Immature natural killer cell (primary cell): ENCODE measurements around the gene RPLP2. TPM values are rescaled to one million over a fixed set of nuclear protein-coding genes. Genes with fewer than 3 reads are reported as not detected.
A peak's percentile ranks its signal among the peaks of the same experiment; 100 is the strongest.

Experiments
- DNase-seq, 3 donors: peaks; one replicate each; pipeline ENCODE4 v3.0.0; 2022; ENCODE audit warnings: mixed read lengths in 1 of 3
- H3K27ac Mint-ChIP-seq, 6 donors: one replicate each; pipeline ENCODE4 v1.8.0; 2020; ENCODE audit warnings: mixed read lengths in 6 of 6, mild to moderate bottlenecking in 5 of 6, inconsistent platforms in 4 of 6, moderate library complexity in 3 of 6
- H3K27me3 Mint-ChIP-seq, 3 donors: one replicate each; pipeline ENCODE4 v1.8.0; 2020 to 2021; ENCODE audit warnings: low read depth in 3 of 3, mild to moderate bottlenecking in 3 of 3, mixed read lengths in 3 of 3, moderate library complexity in 3 of 3, inconsistent platforms in 1 of 3
- H3K36me3 Mint-ChIP-seq, 3 donors: one replicate each; pipeline ENCODE4 v1.8.0; 2020; ENCODE audit warnings: mixed read lengths in 3 of 3, inconsistent platforms in 2 of 3, mild to moderate bottlenecking in 2 of 3
- H3K4me1 Mint-ChIP-seq, 2 donors: one replicate each; pipeline ENCODE4 v1.8.0; 2020; ENCODE audit warnings: inconsistent platforms in 2 of 2, mild to moderate bottlenecking in 2 of 2, mixed read lengths in 2 of 2, moderate library complexity in 1 of 2
- H3K4me3 Mint-ChIP-seq, 5 donors: one replicate each; pipeline ENCODE4 v1.8.0; 2020; ENCODE audit warnings: mild to moderate bottlenecking in 5 of 5, mixed read lengths in 5 of 5, inconsistent platforms in 3 of 5, moderate library complexity in 3 of 5
- H3K9me3 Mint-ChIP-seq, 6 donors: one replicate each; pipeline ENCODE4 v1.8.0; 2020; ENCODE audit warnings: mild to moderate bottlenecking in 6 of 6, mixed read lengths in 6 of 6, inconsistent platforms in 4 of 6, moderate library complexity in 3 of 6
- polyA plus RNA-seq, 3 donors: library from polyadenylated mRNA; unstranded; fragments of 300-500 nt; fragmentation: Illumina TruSeq; gene quantifications; one replicate each; pipeline ENCODE4 v1.2.3, GENCODE V29; 2021

Gene RPLP2
- polyA plus RNA-seq, 3 donors from 2014 or later = 640 to 2,076 (median 1,474) TPM

DNA sequence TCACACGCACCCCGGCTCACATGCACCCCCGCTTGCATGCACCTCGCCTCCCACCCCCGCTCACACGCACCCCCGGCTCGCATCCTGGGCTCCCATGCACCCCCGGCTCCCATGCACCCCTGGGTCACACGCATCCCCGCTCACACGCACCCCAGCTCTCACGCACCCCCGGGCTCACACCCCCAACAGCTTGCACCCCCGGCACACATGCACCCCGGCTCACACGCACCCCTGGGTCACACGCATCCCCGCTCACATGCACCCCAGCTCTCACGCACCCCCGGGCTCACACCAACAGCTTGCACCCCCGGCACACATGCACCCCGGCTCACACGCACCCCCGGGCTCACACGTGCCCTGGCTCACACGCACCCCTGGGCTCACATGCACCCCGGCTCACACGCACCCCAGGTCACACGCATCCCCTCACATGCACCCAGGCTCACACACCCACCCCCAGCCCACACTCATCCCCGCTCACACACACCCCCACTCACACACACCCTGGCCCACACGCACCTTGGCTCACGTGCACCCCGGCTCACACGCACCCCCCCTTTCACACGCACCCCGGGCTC is 49.1 kb downstream of the RPLP2 start:
- peaks cover 10 to 14% of the 10 kb centered on the region in 2 donors for H3K4me1 Mint-ChIP-seq

DNA sequence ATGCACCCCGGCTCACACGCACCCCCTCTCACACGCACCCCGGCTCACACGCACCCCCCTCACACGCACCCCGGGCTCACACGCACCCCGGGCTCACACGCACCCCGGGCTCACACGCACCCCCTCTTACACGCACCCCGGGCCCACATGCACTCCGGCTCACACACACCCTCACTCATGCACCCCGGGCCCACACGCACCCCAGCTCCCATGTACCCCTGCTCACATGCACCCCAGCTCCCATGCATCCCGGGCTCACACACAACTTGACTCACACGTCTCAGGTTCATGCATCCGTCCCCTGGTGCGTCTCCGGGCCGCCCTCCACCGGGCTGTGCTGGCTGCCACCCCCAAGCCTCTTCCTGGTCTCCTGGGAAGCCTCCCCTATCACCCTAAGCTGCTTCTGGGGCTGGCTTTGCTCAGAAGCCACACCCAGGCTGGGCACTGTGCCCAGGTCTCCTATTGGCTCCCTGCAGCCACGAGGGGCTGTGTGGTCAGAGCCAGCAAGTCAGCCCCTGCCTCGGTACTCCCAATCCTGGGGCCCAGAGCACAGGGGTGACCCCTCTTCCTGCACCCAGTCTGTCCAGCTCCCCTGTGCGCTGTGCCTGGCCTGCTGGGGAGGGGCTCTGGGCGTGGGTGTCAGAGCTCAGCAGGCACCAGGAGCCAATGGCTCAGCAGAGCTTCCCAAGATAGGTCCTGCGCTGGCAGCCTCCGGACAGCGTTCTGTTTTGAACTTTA is 49.8 kb downstream of the RPLP2 start:
- Mint-ChIP-seq H3K9me3 (no peaks in the 10 kb centered on the region), H3K4me1 (peaks cover 10 to 14% of the 10 kb centered on the region in 2 donors)

More for the DNA sequence above, 49.1 kb downstream of the RPLP2 start:
- Mint-ChIP-seq H3K4me3 (no peak overlapping the region), H3K27ac (no peak overlapping the region), H3K36me3 (no peaks in the 10 kb centered on the region), H3K9me3 (no peaks in the 10 kb centered on the region), H3K27me3 (peaks cover 3 to 4% (median 4%) of the 10 kb centered on the region in 3 donors)
- DNase-seq = no peak

DNA sequence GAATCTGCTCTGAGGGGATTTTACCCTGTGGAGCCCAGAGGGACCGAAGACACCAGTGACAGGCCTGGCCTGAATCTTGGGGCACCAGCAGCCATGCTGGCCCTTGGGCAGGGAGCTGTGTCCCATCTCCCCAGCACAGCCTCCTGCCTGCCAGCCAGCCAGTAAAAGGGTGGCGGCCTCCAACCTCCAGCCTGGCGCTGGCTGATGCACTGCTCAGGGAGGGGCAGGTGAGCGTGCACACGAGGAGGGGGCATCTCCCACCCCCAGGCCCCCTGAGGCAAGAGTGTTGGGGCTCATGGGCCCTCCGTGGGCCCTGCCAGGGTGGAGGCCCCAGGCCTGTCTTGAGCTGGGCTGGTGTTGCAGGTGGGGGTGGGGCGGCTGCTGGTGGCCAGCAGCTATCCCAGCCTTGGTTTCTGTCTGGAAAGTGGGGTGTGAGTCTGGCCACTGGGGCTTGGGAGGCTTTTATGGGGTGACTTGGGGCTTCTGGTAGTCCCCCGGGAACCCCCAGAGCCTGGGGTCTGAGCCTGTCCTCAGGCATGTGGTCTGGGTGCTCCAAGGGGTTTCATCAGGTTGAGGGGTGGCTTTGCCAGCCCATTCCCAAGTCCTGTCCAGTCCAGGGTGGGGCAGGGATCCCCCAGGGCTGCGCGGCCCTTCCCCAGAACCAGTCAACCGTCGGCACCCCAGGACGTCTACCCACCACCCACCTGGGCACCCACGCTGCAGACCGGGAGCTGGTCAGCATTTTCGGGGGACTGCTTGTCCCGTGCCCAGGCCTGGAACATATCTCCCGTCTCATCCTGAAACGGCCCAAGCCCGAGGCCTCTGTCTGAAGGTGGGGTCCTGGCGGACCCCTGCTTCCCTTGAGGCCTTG is 50.7 kb downstream of the RPLP2 start:
- Mint-ChIP-seq H3K4me3 (no peak overlapping the region), H3K9me3 (no peaks in the 10 kb centered on the region), H3K4me1 (peaks cover 10 to 14% of the 10 kb centered on the region in 2 donors), H3K27me3 (peaks cover 3 to 4% (median 4%) of the 10 kb centered on the region in 3 donors), H3K27ac (no peak overlapping the region), H3K36me3 (no peaks in the 10 kb centered on the region)
- DNase-seq = no peak

More for the DNA sequence above, 49.8 kb downstream of the RPLP2 start:
- no peak overlapping the region for H3K27ac Mint-ChIP-seq
- peaks cover 3 to 4% (median 4%) of the 10 kb centered on the region in 3 donors for H3K27me3 Mint-ChIP-seq
- no peak overlapping the region for H3K4me3 Mint-ChIP-seq
- DNase-seq = no peak
- H3K36me3 Mint-ChIP-seq = no peaks in the 10 kb centered on the region

DNA sequence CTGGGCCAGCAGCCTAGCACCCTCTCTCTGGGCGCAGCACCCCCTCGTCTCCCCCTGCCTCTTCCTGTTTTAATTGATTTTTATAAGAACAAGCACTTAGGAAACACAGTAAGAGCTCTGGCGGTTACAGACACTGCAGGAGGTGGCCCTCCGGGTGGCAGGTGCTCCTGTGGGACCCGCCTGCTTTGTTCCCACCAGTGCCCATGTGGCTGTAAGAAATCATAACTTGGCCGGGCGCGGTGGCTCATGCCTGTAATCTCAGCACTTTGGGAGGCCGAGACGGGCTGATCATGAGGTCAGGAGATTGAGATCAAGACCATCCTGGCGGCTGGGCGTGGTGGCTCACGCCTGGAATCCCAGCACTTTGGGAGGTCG is 51.3 kb downstream of the RPLP2 start:
- no peak for DNase-seq
- Mint-ChIP-seq H3K9me3 (no peaks in the 10 kb centered on the region), H3K4me1 (peaks cover 10 to 14% of the 10 kb centered on the region in 2 donors)

DNA sequence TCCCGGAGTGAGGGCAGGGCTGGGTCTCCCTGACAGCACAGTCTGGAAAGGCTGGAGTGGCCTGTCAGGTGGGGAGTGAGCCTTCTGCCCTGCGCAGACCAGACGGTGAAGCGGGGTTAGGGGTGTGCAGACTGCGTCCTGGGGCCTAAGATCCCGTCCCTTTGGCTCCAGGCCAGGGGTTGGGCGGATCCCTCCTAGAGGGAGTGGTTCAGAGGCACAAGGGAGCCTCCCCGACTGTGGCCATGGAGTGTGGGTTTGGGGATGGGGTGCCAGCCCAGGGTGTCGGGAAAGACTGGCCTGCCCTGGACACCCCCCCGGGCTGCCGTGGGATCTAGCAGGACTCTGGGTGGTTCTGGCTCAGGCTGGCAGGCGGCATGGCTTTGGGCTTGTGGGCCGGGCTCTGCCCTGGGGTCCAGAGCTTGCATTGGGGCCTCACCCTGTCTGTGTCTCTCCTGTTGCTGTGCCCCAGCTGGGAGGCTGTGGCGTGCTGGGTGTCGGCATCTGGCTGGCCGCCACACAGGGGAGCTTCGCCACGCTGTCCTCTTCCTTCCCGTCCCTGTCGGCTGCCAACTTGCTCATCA is 52.4 kb downstream of the RPLP2 start:
- Mint-ChIP-seq H3K27ac (no peak overlapping the region), H3K4me3 (no peak overlapping the region), H3K4me1 (peaks cover 1 to 4% of the 10 kb centered on the region in 2 donors), H3K27me3 (peaks cover 0 to under 1% (median under 1%) of the 10 kb centered on the region in 3 donors), H3K36me3 (no peaks in the 10 kb centered on the region), H3K9me3 (no peaks in the 10 kb centered on the region)
- DNase-seq = no peak

More for the DNA sequence above, 51.3 kb downstream of the RPLP2 start:
- Mint-ChIP-seq H3K27me3 (peaks cover 3 to 4% (median 4%) of the 10 kb centered on the region in 3 donors), H3K4me3 (no peak overlapping the region), H3K27ac (peak overlapping the region in 1 of 6 donors; percentile 7), H3K36me3 (no peaks in the 10 kb centered on the region)

Other genes with a start within 250 kb of the RPLP2 start
- gene LMNTD2, start 249.2 kb upstream of the RPLP2 start, polyA plus RNA-seq = under 1 TPM; 0.54 to 0.95 (median 0.66) TPM
- gene RASSF7, start 249.0 kb upstream of the RPLP2 start, polyA plus RNA-seq = 10 to 100 TPM; 20.3 to 31.9 (median 31.5) TPM
- 10 to 100 TPM in 1 of 3 donors, 1 to 10 TPM in 2; 4.0 to 17.5 (median 5.4) TPM for gene PHRF1, start 233.5 kb upstream of the RPLP2 start, polyA plus RNA-seq
- gene IRF7, start 194.0 kb upstream of the RPLP2 start, polyA plus RNA-seq = 10 to 100 TPM; 36.4 to 62.4 (median 53.9) TPM
- not detected for gene CDHR5, start 185.0 kb upstream of the RPLP2 start, polyA plus RNA-seq
- gene SCT, start 182.8 kb upstream of the RPLP2 start, polyA plus RNA-seq = not detected
- gene DRD4, start 172.7 kb upstream of the RPLP2 start, polyA plus RNA-seq = not detected
- 10 to 100 TPM; 17.8 to 31.6 (median 18.6) TPM for gene DEAF1, start 114.7 kb upstream of the RPLP2 start, polyA plus RNA-seq
- 10 to 100 TPM; 21.3 to 32.4 (median 30.4) TPM for gene TMEM80, start 114.2 kb upstream of the RPLP2 start, polyA plus RNA-seq
- gene EPS8L2, start 103.7 kb upstream of the RPLP2 start, polyA plus RNA-seq = 10 to 100 TPM; 12.9 to 15.1 (median 15.0) TPM
- gene TALDO1, start 62.5 kb upstream of the RPLP2 start, polyA plus RNA-seq = 100 to 1,000 TPM; 163 to 189 (median 180) TPM
- 1 to 10 TPM; 5.8 to 9.7 (median 6.7) TPM for gene GATD1, start 32.5 kb upstream of the RPLP2 start, polyA plus RNA-seq
- gene CEND1, start 19.9 kb upstream of the RPLP2 start, polyA plus RNA-seq = not detected
- 10 to 100 TPM in 1 of 3 donors, 1 to 10 TPM in 2; 5.2 to 14.9 (median 7.7) TPM for gene SLC25A22, start 11.7 kb upstream of the RPLP2 start, polyA plus RNA-seq
- gene PIDD1, start 4.7 kb upstream of the RPLP2 start, polyA plus RNA-seq = 1 to 10 TPM; 2.6 to 7.7 (median 2.7) TPM
- 10 to 100 TPM; 10.9 to 42.3 (median 23.4) TPM for gene PNPLA2, start 8.9 kb downstream of the RPLP2 start, polyA plus RNA-seq
- 1 to 10 TPM in 1 of 3 donors, under 1 TPM in 1, not detected in 1; 0.74 to 2.2 TPM for gene CRACR2B, start 18.0 kb downstream of the RPLP2 start, polyA plus RNA-seq
- gene CD151, start 23.0 kb downstream of the RPLP2 start, polyA plus RNA-seq = 10 to 100 TPM; 19.7 to 25.7 (median 23.7) TPM
- gene POLR2L, start 32.6 kb downstream of the RPLP2 start, polyA plus RNA-seq = 100 to 1,000 TPM; 139 to 200 (median 142) TPM
- 10 to 100 TPM; 23.4 to 38.7 (median 37.2) TPM for gene TSPAN4, start 32.9 kb downstream of the RPLP2 start, polyA plus RNA-seq
- 10 to 100 TPM; 52.2 to 74.6 (median 67.4) TPM for gene CHID1, start 100.8 kb downstream of the RPLP2 start, polyA plus RNA-seq
- gene AP2A2, start 115.9 kb downstream of the RPLP2 start, polyA plus RNA-seq = 10 to 100 TPM in 1 of 3 donors, 1 to 10 TPM in 2; 2.5 to 11.0 (median 7.1) TPM
- gene MUC6, start 226.8 kb downstream of the RPLP2 start, polyA plus RNA-seq = not detected